ENCODE results near the gene CNOT6.

DNA sequence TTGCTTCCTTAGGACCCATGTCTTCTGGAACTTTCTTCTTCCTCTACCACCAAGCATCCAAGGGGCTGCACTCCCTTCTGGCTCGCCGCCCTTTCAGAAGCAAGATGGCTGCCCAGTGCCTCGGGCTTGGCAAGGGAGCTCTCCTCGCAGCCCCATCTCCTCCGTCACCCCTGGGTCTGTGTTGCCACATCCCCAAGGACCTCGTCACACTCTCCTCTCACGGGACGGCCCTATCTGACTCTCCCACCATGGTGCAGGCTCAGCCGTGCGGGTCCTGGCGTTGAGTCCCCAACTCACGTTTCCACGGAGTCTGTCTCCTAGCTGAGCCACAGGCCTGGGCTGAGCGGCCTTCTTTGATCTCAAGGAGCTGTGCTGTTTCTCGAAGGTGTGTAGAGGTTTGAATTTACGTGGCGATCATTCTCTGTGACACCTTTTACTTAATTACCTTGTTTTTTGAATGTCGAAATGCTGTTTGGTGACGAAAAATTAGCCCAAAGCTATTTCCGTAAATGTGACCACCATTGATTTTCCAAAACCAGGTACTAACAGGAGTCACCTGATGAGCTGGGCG lies 112.1 kb downstream of the CNOT6 start:
- TF ChIP-seq, protein P1, sequence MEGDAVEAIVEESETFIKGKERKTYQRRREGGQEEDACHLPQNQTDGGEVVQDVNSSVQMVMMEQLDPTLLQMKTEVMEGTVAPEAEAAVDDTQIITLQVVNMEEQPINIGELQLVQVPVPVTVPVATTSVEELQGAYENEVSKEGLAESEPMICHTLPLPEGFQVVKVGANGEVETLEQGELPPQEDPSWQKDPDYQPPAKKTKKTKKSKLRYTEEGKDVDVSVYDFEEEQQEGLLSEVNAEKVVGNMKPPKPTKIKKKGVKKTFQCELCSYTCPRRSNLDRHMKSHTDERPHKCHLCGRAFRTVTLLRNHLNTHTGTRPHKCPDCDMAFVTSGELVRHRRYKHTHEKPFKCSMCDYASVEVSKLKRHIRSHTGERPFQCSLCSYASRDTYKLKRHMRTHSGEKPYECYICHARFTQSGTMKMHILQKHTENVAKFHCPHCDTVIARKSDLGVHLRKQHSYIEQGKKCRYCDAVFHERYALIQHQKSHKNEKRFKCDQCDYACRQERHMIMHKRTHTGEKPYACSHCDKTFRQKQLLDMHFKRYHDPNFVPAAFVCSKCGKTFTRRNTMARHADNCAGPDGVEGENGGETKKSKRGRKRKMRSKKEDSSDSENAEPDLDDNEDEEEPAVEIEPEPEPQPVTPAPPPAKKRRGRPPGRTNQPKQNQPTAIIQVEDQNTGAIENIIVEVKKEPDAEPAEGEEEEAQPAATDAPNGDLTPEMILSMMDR (IDR thresholded peaks at IDR 0.05), result no peak
- no peak for TF ChIP-seq NFIC (IDR thresholded peaks at IDR 0.05; ENCODE audit: borderline replicate concordance)
- TF ChIP-seq MAX (IDR thresholded peaks at IDR 0.05; ENCODE audit: low read depth), result no peak
- TF ChIP-seq NRF1 (IDR thresholded peaks at IDR 0.05; ENCODE audit: low read depth, low read length), result no peak
- no peak for TF ChIP-seq TAF1 (IDR thresholded peaks at IDR 0.05; ENCODE audit: borderline replicate concordance, low read depth, low read length)
- no peak for TF ChIP-seq YY1 (IDR thresholded peaks at IDR 0.05; ENCODE audit: low read depth)
- TF ChIP-seq RFX5 (IDR thresholded peaks at IDR 0.05; ENCODE audit: low read length), result no peak
- TF ChIP-seq, protein P2, sequence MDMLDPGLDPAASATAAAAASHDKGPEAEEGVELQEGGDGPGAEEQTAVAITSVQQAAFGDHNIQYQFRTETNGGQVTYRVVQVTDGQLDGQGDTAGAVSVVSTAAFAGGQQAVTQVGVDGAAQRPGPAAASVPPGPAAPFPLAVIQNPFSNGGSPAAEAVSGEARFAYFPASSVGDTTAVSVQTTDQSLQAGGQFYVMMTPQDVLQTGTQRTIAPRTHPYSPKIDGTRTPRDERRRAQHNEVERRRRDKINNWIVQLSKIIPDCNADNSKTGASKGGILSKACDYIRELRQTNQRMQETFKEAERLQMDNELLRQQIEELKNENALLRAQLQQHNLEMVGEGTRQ (IDR thresholded peaks at IDR 0.05; ENCODE audit: borderline replicate concordance, low read depth, low read length), result no peak
- TF ChIP-seq EP300 (IDR thresholded peaks at IDR 0.05; ENCODE audit: borderline replicate concordance in 1 of 2, low read depth in 1 of 2, low read length in 1 of 2), result no peak
- TF ChIP-seq ZBTB33 (IDR thresholded peaks at IDR 0.05; ENCODE audit: borderline replicate concordance, low read depth), result no peak
- no peak for TF ChIP-seq FOSL2 (IDR thresholded peaks at IDR 0.05; ENCODE audit: borderline replicate concordance, low read depth)
- TF ChIP-seq FOXM1 (IDR thresholded peaks at IDR 0.05; ENCODE audit: low read depth), result no peak
